ENCODE results near the gene PAQR5.

GRCh38 chr15:69337138-69337537 is 38.4 kb downstream of the PAQR5 start:
- TF ChIP-seq, protein P1, sequence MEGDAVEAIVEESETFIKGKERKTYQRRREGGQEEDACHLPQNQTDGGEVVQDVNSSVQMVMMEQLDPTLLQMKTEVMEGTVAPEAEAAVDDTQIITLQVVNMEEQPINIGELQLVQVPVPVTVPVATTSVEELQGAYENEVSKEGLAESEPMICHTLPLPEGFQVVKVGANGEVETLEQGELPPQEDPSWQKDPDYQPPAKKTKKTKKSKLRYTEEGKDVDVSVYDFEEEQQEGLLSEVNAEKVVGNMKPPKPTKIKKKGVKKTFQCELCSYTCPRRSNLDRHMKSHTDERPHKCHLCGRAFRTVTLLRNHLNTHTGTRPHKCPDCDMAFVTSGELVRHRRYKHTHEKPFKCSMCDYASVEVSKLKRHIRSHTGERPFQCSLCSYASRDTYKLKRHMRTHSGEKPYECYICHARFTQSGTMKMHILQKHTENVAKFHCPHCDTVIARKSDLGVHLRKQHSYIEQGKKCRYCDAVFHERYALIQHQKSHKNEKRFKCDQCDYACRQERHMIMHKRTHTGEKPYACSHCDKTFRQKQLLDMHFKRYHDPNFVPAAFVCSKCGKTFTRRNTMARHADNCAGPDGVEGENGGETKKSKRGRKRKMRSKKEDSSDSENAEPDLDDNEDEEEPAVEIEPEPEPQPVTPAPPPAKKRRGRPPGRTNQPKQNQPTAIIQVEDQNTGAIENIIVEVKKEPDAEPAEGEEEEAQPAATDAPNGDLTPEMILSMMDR (IDR thresholded peaks at IDR 0.05): no peak
- TF ChIP-seq POLR2A (IDR thresholded peaks at IDR 0.05): no peak

Data from sigmoid colon (tissue), 3 donors.